ENCODE measurements around the gene JAK3. TPM values are rescaled to one million over a fixed set of nuclear protein-coding genes. Genes with fewer than 3 reads are reported as not detected.

The JAK3 gene
- total RNA-seq, 1 donor from 2014 or later, result 4.6 TPM

DNA sequence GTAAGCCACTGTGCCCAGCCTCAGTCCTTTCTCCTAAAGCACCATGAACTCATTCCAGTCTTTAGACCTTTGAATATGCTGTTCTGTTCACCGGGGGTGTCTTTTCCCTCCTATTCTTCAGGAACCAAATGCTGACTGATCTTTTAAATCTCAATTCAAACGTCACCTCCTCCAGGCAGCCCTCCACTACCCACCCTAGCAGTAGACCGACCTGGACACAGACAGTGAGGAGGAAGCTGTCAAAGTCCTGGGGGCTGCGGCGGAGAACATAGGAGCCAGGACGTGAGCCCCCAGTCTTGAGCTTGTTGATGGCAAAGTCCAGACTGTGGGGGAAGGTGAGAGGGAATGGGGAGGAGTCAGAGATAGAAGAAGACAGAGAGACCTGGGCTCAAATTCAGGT lies 7.8 kb downstream of the JAK3 start:
- no peak for DNase-seq

DNA sequence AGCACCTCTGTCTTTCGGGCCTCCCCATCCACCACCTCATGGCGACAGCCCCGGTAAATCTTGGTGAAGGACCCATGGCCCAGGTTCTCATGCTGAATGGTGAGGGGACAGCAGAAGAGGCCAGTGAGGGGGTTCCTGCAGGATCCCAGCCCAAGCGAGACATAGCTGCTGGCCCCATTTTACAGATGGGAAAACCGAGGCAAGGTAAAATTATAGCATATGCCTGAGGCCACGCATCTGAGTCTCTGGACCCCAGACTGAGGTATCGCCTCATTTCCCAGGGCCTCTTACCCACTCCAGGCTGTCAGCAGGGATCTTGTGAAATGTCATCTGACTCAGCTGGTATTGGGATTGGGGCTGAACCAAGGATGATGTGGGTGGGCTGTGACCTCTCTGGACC lies 9.8 kb downstream of the JAK3 start:
- DNase-seq, result no peak

DNA sequence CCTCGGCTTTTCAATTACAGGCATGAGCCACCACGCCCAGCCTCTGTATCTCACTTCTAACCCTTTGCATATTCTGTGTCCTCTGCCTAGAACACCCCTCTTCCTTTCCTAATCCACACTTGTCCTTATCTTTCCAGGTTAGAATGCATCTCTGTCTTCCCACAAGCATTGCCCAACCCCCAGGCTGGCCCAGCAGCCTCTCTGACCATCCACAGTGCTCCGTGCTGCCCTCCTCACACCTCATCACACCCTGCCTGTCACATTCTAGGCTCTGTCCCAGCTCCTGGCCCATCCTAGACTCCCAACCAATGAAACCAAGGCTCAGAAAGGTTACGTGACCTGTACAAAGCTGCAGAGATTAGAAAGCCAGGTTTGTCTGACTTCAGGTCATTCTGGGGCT lies 11.3 kb downstream of the JAK3 start:
- no peak for DNase-seq

DNA sequence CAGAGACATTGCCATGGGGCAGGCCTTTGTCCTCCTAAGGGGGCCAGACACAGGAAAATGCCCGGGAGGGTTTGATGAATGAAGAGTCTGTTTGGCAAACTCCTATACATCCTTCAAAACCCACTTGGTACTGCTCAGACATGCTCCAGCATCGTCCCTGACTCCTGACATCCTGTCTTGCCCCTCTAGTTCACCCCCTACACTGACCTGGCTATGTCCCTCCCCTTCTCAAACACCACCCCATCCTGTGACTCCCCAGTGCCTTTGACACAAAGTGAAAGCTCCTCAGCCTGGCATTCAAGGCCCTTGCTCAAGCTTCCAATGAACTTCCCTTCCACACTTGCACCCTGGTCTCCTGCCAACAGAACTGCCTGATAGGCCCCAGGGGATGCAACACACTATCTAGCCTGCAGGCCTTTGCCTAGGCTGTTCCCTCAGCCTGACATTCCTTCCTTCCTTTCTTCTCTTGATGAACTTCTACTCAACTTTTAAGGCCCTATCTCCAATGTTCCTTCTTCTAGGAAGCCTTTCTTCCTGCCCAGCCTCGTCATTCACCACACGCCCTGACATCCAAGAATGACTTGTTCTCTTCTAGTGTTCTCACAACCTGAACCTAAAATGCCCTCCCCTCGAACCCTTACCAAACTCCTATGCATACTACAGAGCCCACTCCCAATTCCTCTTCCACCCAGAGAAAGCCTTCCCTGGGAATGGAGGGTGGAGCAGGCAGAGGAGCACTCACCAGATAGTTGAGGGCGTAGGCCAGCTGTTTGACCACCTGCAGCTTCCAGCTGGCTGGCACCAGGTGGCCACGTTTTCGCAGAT lies 12.4 kb downstream of the JAK3 start:
- no peak for DNase-seq

DNA sequence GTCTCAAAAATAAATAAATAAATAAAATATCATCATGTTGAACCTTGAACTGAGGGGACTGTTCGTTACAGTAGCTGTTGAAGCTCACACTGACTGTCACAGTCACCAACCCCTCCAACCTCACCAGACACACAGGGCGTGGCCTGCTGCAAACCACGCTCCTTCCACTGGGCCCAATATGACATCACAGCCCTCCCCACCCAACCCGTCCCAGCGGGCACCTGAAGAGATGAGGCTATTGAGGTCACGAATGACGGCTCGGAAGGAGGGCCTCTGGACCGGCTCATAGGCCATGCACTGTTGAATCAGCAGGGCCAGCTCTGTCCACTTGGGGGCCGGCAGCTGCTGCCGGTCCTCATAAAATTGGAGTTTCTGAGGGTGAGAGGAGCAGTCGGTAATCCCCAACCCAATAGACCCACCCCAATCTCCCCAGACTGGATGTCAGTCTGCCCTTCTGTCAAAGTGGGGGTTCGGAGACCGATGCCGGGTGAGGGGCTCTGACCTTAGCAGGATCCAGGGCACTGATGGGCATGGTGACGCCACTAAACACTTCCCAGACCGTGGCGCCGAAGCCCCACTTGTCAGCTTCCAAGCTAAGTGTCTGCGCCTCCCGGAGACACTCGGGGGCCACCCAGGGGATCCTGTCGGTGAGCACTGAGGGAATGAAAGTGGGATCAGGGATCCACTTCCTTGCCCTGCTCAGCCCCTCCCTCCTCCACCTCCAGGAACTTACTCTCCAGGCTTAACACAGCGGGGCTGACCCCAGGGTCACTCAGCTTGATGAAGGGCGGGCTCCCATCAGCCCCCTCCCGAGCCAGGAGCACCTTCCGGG lies 13.2 kb downstream of the JAK3 start:
- DNase-seq, result no peak

DNA sequence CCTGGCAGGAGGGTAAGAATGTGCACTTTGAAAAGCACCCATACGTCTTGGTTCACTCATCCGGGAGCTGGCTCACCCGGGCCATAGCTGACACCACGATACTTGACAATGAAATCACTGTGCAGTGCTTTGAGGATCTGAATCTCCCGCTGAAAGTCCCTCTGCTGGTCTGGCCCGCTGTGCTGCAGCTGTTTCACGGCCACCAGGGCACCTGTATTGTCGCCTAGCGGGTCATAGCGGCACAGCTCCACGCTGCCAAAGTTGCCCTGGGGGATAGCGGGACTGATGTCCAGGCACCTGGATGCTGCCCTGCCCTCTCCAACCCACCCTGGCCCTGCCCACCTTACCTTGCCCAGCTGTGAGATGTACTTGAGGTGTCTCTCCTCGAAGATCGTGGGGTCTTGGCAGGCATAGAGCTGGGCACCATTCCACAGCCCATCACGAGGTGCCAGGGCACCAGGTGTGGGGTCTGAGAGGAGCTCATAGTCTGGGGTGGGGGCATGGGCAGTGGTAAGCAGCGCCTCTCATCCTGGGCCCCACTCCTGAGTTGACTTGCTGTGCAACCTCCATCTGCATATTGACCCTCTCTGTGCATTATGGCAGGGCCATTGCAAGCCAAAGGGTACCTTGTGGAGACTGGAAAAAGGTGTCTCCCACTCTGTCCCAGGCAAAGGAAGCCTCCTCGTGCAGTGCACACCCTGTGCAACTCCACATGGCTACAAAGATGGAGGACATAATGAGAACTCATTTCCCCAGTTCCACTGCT lies 15.2 kb downstream of the JAK3 start:
- DNase-seq, result no peak

DNA sequence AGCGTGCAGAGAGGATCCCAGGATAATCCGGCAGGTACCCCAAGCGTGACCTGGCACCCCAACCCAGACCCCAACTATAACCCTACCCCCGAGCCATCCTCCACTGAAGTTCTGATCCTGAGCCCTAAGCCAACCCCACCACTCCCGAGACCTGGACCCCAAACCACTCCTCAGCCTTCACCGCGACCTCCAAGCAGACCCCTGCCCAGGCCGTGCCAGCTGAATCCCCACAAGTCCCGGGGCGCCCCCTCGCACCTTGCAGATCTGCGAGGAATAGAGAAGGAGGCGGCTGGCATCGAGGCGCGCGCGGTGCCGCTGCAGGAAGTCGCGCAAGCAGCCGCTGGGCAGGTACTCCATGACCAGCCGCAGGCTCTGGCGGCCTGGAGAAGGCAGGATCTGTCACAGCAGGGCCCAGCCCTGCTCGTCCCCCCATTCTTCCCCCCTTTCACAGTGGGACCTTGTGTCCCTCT lies 16.3 kb downstream of the JAK3 start:
- no peak for DNase-seq

DNA sequence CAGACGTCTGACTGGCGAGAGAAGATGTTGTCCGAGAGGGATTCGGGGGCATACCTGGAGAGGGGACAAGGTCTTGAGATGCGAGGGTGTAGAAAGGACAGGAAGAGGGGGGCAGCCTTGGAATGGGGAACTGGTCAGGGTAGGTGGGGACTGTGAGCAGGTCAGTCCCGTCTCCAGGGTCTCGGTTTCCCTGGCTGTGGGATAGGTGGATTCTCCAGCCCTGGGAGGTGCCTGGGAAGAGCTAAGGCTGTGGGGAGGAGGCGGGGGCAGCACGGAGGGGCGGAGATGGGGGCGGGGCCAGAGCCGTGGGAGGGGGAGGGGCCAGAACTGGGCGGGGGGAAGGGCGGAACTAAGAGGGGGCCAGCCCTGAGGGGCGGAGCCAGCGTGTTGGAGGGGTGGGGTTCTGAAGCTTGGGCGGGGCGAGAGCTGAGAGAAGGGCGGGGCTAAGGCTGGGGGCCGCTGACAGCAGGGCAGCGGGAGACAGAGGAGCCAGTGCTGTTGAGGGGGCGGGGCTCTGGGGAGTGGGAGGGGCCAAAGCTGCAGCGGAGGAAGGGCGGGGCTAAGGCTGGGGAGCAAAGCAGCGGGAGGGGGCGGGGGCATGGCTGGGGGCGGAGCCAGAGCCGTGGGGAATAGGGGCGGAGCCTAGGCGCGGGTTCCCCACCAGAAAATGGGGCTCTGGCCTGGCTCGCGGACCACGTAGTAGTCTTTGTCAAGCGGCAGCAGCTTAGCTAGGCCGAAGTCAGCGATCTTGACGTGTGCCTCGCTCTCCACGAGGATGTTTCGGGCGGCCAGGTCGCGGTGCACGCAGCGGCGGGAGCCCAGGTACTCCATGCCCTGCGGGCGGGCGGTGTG lies 17.0 kb downstream of the JAK3 start:
- peak; percentile 81 for DNase-seq

DNA sequence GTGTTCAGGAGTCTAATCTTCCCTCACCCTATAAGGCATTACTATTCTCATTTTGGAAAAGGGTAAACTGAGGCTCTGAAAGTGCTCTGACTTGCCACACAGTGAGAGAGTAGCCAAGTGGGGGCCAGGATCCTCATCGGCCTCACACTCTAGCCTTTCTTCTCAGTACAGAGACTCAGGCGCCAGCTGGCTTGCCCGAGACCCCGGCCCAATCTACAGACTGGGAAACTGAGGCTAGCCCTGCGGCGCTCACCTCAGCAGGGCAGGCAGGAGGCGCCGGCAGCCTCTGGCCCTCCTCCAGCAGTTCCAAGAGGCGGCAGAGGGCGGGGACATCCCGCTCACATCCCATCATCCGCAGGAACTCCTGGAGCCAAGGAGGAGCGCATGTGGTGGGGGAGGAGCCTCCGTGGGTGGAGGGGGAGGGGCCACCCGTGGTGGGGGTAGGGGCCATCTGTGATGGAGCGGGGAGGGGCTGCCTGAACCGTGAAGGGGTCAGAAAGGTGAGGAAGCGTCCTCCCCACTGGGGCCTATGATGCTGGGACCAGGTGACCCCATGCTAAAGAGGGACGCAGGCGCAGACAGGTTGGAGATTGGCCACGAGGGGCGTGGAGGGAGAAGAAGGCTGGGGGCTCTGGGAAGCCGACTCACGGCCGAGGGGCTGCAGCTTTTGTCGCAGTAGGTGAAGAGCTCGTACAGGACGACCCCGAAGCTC lies 17.8 kb downstream of the JAK3 start:
- DNase-seq, result peak; percentile 50

DNA sequence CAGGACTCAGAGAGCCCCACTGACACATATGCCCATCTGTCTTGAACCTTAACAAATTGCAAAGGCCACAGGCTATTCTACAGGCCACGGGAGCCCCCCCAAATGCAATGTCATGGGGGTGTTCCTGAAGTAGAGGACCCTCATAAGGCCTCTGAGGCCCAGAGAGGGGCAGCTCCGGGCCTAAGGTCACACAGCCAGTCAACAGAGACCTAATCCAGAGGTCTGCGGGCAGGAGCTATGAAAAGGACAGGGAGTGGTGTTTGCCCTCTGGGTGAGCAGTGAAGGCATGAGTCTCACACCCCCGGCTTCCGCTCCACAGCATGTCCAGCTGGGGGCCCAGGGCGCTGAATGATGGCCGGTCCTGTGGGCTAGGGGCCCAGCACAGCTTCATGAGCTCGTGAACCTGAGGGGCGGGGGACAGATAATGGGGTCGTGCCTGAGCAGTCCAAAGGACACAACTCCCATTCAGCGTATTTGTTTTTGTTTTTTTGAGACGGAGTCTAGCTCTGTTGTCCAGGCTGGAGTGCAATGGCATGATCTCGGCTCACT lies 21.2 kb downstream of the JAK3 start:
- DNase-seq, result no peak

DNA sequence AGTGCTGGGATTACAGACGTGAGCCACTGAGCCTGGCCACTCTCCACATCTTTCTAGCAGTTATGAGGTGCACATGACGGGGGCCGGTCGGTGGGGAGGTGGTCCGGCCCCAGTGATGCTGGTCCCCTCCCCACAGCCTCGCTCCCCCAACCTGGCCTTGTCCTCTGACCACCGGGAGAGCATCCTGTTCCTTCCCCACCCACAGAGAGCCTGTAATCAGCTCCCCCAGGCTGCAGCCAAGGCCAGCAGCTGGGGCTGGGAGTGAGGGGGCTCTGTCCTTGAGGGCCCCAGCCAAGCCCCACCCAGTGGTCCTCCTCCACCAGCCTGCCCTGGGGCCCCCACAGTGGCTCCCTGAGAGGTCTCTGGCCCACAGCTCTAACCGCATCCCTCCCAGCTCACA lies 23.4 kb downstream of the JAK3 start:
- DNase-seq, result no peak

DNA sequence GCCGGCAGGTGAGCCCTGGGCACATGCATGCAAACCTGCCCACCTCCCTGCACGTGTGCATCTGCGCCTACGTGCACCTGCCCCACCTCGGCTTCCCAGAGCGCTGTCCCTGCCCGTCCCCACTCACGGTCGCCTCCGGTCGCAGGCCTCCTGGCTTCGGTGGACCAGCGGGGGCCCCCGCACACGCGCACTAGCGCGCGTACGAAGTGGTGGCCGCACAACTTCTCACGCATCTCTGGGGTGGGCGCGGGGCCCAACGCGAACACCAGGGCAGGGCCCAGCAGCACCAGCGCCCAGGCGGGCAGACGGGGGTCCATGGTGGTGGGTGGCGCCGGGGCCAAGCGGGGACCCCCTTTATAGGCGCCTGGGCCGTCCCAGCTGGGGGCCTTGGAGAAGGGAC lies 26.6 kb downstream of the JAK3 start, which contains the start of gene INSL3:
INSL3 (minus strand) TSS at position 330 of the 400 bp plus-strand sequence; CDS start at position 317, 13 bp downstream.
- no peak for DNase-seq

DNA sequence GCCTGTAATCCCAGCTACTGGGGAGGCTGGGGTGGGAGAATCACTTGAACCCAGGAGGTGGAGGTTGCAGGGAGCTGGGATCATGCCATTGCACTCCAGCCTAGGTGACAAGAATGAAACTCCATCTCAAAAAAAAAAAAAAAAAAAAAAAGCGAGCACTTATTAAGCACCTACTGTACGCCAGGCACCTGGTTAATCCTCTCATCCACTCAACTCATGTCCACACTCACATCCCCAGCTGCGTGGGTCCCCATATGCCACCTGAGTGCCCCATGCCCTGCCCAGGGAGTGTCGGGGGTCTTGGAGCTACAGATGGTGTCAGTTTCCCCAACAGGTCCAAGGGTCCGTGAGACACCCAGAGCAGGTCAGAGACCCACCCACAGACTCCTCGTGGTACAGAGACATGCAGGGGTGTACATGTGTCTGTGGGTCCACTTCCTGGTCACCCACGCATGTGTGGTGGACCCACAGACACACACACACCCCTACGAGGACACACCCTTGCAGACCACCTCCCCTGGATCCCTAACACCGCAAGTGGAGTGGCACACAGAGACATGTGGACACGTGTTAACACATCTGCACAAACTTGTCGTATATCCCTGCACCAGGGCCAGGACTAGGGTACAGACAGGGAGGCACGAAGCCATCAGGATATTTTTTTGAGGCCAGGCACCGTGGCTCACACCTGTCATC lies 30.0 kb downstream of the JAK3 start:
- no peak for DNase-seq

DNA sequence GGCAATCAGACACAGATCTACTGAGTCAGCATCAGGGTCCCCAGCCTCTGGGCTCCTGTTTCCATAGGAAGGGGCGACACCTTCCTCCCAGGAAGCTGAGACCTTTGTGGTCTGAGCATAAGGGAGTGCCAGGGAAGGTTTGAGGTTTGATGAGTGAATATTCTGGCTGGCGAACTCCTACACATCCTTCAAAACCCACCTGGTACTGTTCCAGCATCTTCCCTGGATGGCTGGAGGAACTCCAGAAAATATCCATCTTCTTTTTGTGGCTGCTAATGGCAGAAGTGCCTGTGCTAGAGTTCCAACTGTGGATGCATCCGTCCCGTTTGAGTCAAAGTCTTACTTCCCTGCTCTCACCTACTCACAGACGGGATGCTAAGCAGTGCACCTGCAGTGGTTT lies 35.7 kb downstream of the JAK3 start:
- DNase-seq, result no peak

DNA sequence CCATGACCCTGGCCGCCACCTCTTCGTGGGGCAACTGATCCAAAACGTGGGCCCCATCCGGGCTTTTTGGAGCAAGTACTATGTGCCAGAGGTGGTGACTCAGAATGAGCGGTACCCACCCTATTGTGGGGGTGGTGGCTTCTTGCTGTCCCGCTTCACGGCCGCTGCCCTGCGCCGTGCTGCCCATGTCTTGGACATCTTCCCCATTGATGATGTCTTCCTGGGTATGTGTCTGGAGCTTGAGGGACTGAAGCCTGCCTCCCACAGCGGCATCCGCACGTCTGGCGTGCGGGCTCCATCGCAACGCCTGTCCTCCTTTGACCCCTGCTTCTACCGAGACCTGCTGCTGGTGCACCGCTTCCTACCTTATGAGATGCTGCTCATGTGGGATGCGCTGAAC lies 36.1 kb downstream of the JAK3 start:
- no peak for DNase-seq

DNA sequence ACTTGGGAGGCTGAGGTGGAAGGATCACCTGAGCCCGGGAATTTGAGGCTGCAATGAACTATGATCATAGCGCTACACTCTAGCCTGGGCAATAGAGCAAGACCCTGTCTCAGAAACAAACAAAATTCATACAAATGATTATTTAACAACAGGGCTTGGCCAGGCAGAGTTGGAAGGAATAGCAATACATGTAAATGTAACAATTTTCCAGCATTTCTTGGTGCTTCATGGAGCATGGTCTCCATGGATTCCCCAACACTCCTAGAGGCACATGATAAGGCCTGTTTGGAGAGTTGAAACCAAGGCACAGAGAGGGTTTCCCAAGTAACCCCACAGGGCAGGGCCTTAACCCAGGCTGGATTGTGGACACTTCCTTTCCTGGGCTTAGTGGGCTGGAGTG lies 36.7 kb downstream of the JAK3 start:
- no peak for DNase-seq

DNA sequence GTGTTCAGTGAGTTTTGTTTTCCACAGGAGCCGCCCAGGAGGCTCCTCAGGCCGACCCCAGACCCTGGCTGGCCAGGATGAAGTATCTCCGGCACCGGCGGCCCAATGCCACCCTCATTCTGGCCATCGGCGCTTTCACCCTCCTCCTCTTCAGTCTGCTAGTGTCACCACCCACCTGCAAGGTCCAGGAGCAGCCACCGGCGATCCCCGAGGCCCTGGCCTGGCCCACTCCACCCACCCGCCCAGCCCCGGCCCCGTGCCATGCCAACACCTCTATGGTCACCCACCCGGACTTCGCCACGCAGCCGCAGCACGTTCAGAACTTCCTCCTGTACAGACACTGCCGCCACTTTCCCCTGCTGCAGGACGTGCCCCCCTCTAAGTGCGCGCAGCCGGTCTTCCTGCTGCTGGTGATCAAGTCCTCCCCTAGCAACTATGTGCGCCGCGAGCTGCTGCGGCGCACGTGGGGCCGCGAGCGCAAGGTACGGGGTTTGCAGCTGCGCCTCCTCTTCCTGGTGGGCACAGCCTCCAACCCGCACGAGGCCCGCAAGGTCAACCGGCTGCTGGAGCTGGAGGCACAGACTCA lies 40.0 kb downstream of the JAK3 start:
- no peak for DNase-seq

DNA sequence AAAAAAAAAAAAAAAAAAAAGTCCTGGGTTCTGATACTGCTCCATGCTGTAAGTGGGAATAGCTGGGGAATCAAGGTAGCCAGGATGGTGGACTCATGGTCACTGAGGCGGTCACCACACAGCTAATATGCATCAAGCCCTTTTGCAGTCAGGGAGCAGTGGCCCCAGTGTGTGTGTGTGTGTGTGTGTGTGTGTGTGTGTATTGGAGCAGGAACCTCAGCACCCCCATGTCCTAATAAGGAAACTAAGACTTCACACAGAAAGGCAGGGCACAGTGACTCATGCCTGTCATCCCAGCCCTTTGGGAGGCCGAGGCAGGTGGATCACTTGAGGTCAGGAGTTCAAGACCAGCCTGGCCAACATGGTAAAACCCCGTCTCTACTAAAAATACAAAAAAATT lies 40.8 kb downstream of the JAK3 start:
- DNase-seq, result no peak

DNA sequence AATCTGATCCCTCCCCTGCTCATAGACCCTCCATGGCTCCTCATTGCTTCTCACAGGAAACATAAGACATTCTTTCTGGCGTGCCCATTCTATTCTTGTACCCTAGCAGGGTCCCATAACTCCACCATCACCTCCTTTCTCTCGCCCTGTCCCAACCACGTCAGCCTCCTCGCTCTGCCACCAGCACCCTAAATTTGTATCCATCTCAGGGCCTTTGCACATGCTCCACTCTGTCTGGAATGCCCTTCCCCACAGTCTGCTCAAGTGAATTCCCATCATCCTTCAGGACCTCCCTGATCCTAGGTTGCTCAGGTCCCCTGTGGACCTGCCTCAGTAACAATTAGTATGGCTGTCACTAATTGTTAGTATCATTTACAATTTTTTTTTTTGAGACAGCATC lies 42.4 kb downstream of the JAK3 start:
- DNase-seq, result no peak
